HL-60 (cell line): ENCODE measurements around the gene LY86.

Source experiments
- DNase-seq, 2 experiments: peaks; one replicate each; pipeline ENCODE4 v3.0.0-alpha.2; 2010 to 2020; ENCODE audit warnings: low read depth in 1 of 2, low spot score in 1 of 2
- H3K27ac ChIP-seq: fragments of 250-450 bp; sonication (Bioruptor Pico); replicated peaks from 2 replicates; pipeline ENCODE4 v1.5.1; 2020; ENCODE audit warnings: mild to moderate bottlenecking, moderate library complexity
- H3K27me3 ChIP-seq: fragments of 250-450 bp; sonication (Bioruptor Pico); 2 replicates; pipeline ENCODE4 v1.5.1; 2021; ENCODE audit warnings: mild to moderate bottlenecking, moderate library complexity; ENCODE audit not compliant: insufficient read depth, poor library complexity, severe bottlenecking
- H3K4me3 ChIP-seq: replicated peaks from 2 replicates; pipeline ENCODE4 v1.5.1; 2011; ENCODE audit warnings: mild to moderate bottlenecking, control low read depth, low read length; ENCODE audit not compliant: insufficient read depth
- CTCF ChIP-seq: IDR thresholded peaks from one replicate; pipeline ENCODE4 v1.5.1; 2011; ENCODE audit warnings: low read length, control low read depth, inconsistent platforms; ENCODE audit not compliant: insufficient read depth
- GABPA ChIP-seq: IDR thresholded peaks from 2 replicates; pipeline ENCODE4 v1.6.1; 2012; ENCODE audit warnings: low read depth
- POLR2AphosphoS5 ChIP-seq: IDR thresholded peaks from 2 replicates; pipeline ENCODE4 v1.6.1; 2012; ENCODE audit warnings: low read depth
- REST ChIP-seq: IDR thresholded peaks from 2 replicates; pipeline ENCODE4 v1.6.1; 2012; ENCODE audit warnings: low read depth; ENCODE audit not compliant: insufficient replicate concordance
- SPI1 ChIP-seq: IDR thresholded peaks from 2 replicates; pipeline ENCODE4 v1.6.1; 2012; ENCODE audit warnings: low read depth, mild to moderate bottlenecking, borderline replicate concordance

Gene LY86

GRCh38 chr6:6543181-6543879 is 45.2 kb upstream of the LY86 start:
- no peak overlapping the region for H3K4me3 ChIP-seq
- peak overlapping the region; percentile 72 for H3K27ac ChIP-seq
- DNase-seq: peak in 1 of 2 experiments; percentile 78
- H3K27me3 ChIP-seq: no peaks in the 10 kb centered on the region
- TF ChIP-seq POLR2AphosphoS5: no peak; the same call in 1 of the 2 replicates
- TF ChIP-seq GABPA: no peak
- no peak; the same call in 1 of the 2 replicates for TF ChIP-seq SPI1
- no peak for TF ChIP-seq REST
- no peak for TF ChIP-seq CTCF

GRCh38 chr6:6545616-6546317 is 42.8 kb upstream of the LY86 start:
- no peak for TF ChIP-seq GABPA
- no peak for TF ChIP-seq CTCF
- no peak overlapping the region for H3K27ac ChIP-seq
- no peak for DNase-seq
- peak overlapping the region; percentile 40; the same call in 1 of the 2 replicates for H3K4me3 ChIP-seq
- H3K27me3 ChIP-seq: no peaks in the 10 kb centered on the region

GRCh38 chr6:6546318-6547109 is 42.0 kb upstream of the LY86 start:
- TF ChIP-seq GABPA: no peak
- 0 out of 2 replicates have a peak, but pooled peaks have one; percentile 17 for TF ChIP-seq POLR2AphosphoS5
- H3K27me3 ChIP-seq: no peaks in the 10 kb centered on the region
- peak overlapping the region; percentile 6 for H3K27ac ChIP-seq
- H3K4me3 ChIP-seq: peak overlapping the region; percentile 40
- peak; percentile 33 to 64 for DNase-seq

GRCh38 chr6:6547110-6547879 is 41.2 kb upstream of the LY86 start:
- H3K27ac ChIP-seq: peak overlapping the region; percentile 6; the same call in 1 of the 2 replicates
- H3K27me3 ChIP-seq: no peaks in the 10 kb centered on the region
- peak; percentile 57 to 91 for DNase-seq
- TF ChIP-seq CTCF (peak; percentile 78), POLR2AphosphoS5 (no peak)
- peak overlapping the region; percentile 40 for H3K4me3 ChIP-seq
